Measurements from ENCODE around the gene VIL1.

VIL1 gene

DNA sequence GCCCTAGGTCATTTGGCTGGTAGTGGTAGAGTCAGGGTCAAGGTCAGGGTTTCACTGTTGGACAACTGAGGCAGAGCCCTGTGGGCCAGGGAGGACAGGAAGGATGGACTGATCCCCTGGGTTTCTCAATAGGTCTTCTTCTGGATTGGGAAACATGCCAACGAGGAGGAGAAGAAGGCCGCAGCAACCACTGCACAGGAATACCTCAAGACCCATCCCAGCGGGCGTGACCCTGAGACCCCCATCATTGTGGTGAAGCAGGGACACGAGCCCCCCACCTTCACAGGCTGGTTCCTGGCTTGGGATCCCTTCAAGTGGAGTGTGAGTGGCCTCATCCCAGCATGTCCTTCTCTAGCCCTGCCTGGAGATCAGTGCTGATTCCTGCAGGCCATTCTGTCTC lies 18.1 kb downstream of the VIL1 start:
- no peak for DNase-seq (ENCODE audit: low read depth, low spot score)

DNA sequence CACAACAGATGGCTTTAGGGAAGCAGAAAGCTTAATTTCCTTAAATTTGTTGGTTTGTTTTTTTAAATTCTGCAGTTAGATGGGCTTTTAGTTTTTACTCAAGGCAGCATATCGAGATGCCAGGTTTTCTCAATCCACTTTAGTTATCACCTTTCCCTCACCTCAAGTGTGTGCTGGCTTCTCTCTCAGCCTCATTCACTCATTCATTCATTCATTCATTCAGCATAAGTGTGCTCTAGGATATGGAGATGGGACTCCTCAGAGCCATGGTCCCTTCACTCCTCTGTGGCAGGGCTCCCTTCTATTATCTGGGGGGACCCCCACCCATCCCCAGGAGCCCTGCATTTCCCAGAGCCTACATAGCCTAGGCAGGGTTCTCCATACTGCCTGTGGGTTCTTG lies 19.0 kb downstream of the VIL1 start:
- DNase-seq (ENCODE audit: low read depth, low spot score), result no peak

DNA sequence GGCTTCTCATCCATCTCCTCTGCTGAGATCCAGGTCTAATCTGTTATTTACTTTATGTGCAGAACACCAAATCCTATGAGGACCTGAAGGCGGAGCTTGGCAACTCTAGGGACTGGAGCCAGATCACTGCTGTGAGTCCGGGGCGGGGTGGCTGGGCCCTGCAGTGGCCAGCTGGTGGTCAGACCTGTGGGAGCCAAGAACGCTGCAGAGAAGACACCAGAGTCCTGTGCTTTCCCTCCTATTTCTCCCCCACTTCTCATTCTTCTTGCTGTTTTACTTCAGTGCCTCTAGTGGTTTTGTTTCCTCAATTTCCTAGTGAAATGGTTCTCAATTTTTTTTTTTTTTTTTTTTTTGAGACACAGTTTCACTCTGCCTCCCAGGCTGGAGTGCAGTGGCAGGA lies 19.7 kb downstream of the VIL1 start:
- DNase-seq (ENCODE audit: low read depth, low spot score), result no peak

DNA sequence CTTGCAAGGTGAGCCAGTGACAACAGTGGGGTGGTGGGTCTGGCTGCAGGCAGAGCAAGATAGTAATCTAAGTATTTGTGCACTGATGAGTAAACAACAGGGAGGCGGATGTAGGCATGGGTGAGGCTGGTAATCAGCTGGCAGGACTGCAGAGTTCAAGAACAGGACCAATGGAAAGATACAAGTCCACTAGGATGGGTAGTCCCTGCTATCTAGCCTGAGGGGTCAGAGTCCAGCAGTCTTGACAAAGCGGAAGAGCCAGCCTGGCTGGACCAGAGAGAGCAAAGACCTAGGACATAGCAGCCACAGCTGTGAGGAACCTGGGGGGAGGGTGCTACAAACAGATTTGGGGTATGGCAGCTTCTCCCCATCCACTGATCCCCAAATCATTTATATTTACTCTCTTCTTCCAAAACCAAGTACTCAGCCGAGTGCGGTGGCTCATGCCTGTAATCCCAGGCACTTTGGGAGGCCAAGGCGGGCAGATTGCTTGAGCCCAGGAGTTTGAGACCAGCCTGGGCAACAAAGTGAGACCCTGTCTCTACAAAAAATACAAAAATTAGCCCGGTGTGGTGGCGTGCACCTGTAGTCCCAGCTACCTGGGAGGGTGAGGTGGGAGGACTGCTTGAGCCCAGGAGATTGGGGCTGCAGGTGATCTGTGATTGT lies 25.9 kb downstream of the VIL1 start:
- DNase-seq (ENCODE audit: low read depth, low spot score), result no peak

DNA sequence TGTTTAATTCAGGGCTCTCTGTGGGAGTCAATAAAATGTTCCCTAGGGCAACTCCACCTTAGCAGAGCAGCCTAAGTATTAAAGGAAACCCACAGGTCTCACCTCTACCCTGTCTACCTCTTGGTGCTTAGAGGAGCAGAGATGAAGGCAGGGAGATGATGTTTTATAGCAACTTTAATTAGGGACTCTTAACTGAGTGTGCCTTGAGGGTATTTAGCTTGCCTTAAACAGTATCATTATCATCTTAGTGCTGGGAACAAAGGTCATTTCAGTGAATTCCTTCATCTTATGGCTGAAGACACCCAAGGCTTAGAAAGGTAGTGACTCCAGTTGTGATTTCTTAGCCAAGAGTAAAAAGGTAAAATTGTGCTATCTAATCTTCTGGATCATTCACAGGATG lies 26.7 kb downstream of the VIL1 start:
- DNase-seq (ENCODE audit: low read depth, low spot score), result no peak

DNA sequence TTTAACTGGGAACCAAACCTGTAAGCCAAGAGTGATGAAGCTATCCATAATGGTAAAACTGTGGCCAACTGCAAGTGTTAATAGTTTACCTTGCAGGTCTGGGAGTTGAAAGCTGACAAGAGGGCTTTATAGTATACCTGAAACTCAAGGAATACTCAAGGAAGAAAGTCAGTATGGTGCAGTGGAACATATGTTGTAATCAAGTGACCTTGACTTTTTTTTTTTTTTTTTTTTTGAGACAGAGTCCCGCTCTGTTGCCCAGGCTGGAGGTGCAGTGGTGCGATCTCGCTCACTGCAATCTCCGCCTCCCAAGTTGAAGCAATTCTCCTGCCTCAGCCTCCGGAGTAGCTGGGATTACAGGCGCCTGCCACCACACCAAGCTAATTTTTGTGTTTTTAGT lies 27.6 kb downstream of the VIL1 start:
- no peak for DNase-seq (ENCODE audit: low read depth, low spot score)

DNA sequence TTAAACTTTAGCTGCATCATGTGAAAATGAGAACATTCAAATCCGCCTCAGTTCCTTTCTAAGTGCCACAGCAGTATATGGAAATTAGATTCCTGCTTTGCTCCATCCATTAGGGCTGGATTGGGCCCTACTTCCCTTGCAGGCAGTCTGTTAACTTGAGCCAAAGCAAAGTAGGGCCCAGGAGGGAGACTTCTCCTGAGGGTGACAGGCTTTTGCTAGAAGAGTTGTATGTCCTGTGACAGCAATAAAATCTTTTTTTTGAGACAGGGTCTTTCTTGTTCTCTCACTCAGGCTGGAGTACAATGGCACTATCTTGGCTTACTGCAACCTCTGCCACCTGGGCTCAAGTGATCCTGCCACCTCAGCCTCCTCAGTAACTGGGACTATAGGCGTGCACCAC lies 28.1 kb downstream of the VIL1 start:
- DNase-seq (ENCODE audit: low read depth, low spot score), result no peak

DNA sequence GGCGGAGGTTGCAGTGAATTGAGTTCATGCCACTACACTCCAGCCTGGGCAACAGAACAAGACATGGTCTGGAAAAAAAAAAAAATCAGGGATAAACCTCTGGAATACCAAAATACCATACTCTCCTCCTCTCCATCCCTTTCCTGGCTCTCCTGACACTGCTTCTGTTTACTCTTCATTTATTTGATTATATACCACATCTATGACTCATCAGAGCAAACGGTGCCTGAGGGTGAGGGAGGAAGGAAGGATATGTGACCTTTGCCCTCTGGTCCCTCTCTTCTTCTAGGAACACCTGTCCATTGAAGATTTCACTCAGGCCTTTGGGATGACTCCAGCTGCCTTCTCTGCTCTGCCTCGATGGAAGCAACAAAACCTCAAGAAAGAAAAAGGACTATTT lies 30.0 kb downstream of the VIL1 start:
- DNase-seq (ENCODE audit: low read depth, low spot score), result no peak

DNA sequence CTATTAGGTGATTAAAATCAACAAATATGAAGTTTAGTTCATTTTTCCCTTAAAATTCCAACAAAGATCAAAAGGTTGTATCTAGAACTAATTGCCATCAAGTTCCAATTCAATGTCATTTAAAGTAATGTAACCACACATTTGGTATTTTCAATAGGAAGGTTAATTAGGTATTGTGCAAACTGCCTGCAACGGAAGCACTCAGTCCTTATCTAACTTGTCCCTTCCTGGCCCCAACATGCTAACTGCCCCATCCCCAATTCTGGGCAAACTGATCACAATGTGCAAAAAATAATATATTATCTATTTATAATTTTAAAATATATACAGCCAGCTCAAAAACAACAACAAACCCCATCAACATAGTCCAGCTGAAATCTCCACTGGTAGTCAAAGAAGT lies 33.2 kb downstream of the VIL1 start:
- no peak for DNase-seq (ENCODE audit: low read depth, low spot score)

DNA sequence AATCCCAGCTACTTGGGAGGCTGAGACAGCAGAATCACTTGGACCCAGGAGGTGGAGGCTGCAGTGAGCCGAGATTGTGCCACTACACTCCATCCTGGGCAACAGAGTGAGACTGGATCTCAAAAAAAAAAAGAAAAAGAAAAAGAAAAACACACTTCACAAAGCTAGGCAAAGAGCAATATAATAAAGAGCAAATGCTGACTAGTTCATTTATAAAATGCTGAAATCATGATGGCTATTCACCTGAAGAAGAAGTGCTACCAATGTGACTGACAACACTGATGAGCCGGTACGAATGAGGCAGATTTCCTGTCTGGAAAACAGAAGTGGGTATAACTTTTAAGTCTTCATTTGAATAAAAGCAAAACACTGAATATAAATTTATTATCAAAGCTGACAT lies 37.9 kb downstream of the VIL1 start:
- DNase-seq (ENCODE audit: low read depth, low spot score), result no peak

DNA sequence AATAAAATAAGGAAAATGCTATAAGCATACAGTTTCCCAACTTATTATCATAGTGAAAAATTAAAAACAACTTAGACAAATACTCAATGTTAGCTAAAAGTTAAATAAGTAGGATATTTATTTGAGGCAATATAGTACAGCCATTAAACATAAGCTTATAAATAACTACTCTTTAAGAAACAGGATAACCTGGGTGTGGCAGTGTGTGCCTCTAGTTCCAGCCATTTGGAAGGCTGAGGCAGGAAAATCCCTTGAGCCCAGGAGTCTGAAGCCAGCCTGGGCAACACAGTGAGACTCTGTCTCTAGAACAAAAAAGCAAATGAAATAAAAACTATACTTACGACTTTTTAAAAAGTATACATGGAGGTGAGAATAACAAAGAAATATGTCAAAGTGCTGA lies 39.7 kb downstream of the VIL1 start:
- no peak for DNase-seq (ENCODE audit: low read depth, low spot score)

DNA sequence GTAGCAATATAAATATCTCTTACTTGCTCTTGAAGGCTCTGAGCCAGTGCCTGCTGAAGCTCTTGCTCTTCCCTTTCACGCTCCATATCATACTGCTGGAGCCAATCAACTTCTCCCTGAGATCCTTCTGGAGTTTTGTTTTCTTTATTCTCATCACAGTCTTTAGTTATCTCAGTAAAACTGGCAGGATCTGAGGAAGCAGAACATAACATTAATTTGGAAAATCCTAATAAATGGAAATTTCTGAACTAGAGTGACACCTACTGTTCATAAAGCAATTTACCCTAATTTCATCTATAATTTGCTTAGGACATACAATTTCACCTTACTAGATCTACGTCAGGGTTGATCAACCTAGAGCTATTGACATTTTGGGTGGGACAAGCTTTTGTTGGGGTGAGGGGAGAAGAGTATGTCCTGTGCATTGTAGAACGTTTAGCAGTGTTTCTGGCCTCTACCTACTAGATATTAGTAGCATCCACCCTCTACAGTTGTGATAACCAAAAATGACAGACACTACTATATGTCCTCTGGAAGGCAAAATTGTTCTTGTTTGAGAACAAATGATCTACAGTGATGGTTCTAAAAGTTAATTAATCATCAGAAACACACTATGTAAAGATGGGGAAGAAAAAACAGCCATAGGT lies 47.2 kb downstream of the VIL1 start:
- no peak for DNase-seq (ENCODE audit: low read depth, low spot score)

DNA sequence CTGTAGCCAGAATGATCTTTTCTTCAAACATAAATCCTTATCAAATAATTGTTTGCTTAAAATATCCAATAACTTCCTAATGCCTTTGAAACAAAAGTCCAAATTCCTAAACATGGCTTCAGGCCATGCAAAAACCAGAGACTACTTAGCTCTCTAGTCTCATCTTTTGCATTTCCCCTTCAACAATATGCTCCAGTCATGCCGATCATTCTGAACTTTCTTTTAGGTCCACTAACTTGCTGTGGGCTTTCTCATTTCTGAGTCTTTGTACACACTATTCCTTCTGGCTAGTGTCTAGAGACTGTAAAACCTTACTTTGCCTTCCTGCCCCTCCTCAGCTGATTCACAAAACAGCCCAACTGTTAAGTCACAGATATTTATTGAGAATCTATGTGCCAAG lies 51.5 kb downstream of the VIL1 start:
- no peak for DNase-seq (ENCODE audit: low read depth, low spot score)

DNA sequence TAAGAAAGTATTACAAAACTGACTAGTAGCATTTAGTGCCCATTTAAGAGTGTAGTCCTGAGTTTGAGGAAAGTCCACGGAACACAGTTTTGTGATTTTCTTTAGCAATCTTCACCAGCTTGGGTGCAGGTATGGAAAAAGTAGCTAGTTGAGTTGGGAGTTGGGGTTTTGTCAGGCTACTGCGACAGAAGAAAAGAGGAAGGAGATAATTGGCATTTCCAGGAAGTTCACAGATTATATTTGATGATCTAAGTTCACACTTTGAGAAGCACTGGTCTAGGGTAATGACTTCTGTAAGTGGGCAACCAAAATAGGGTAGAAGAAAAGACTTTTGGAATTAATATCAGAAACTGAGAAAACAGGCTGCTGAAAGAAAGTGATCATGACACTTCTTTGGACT lies 52.1 kb downstream of the VIL1 start:
- no peak for DNase-seq (ENCODE audit: low read depth, low spot score)

DNA sequence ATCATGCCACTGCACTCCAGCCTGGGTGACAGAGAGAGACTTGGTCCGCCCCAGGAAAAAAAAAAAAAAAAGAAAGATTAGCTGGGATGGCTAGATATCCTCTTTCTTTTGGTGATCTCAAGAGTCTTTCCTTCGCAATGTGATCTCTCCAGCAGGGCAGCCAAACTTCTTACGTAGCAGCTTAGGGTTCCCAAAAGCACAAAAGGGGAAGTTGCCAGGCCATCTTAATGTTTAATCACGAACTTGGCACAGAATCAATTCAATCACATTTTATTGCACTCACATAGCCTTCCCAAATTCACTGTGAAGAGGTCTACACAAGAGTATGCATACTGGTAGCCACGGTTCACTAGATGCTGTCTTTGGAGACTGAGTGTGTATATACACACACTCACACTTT lies 53.1 kb downstream of the VIL1 start:
- DNase-seq (ENCODE audit: low read depth, low spot score), result no peak

DNA sequence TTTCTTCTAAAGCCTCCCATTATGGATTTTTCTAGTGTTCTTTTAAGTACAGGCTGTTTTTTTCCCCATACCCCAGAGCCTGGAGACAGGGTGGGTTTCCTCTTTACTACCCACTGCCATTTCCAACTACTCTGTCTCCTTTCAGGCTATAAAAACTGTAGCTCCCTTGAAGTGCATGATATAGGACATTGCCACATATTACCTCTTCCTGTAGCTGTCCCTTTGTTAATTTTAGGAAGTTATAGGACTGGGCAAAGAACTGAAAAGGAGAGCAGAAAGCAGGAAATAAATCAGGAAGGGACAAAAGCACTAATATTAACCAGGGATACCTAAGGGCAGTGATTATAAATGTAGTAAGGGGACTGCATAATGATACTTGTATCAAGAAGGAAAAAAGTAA lies 54.1 kb downstream of the VIL1 start:
- DNase-seq (ENCODE audit: low read depth, low spot score), result no peak

DNA sequence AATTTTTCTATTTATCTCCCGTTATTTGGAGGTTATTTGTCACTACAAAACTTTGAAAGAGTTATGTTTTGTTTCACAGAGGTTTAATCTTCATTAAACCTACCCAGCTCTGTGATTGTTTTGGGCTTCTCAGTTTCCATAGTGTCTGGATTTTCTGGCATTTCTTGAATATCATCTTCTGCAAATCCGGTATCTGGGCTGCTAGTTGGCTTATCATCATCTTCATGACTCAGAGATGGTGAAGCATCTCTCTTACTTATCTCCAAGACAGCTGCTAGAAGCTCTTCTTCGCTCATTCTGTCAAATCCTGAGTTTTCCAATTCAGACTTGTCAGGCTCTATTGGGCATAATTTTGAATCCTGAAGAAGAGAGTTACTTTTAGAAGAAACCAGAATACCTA lies 55.6 kb downstream of the VIL1 start:
- no peak for DNase-seq (ENCODE audit: low read depth, low spot score)

DNA sequence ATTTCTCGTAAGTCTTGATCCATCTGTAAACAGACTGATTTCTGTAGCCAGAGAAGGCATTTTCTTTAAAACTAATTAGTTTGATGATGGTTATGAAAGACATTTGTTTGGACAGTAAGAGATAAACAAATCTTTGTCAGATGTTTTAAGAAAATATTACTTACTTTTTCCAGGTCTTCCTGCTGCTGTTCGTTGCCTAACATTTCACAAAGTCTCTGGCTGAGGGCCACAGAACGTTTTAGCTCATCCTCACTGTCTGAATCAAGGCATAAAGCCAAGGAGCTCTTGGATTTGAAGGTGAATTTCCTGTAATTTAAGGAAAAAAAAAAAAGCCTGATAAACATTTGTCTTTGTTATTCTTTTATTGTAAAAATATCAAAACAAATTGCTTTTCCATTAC lies 57.8 kb downstream of the VIL1 start:
- no peak for DNase-seq (ENCODE audit: low read depth, low spot score)

DNA sequence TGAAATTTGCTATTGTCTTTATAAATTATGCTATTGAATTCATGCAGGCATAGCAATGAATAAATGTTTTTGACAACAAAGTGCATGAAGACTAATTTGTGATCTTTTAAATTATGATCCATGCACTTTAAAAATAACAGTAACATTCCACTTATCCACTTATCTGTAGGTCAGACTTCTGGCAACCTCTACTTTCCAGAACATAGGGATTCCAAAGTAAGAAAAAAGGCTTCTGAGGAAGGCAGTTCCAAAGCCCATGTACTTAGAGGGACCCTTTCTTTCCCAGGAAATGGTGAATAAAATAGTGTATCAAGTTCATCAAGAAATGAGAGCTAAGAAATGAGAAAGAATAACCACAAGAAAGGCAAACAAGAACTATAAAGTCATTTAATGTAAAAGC lies 58.3 kb downstream of the VIL1 start:
- no peak for DNase-seq (ENCODE audit: low read depth, low spot score)

DNA sequence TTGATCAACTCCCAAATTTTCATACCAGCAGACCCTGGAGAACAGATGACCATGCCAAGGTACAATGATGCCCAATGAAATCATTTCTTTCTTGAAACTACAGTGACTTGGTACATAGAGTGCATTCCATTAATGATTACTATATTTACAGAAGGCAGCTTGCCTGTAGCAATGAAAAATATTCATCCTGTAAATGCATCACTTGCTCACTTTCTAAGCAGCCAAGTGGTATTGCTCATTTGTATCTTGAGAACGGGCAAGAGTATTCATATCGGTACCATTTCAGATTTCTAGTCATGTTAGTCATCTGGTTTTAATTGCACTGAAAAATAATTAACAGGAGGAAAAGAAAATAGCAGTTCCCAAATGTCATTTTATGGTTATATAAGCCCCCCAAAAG lies 59.6 kb downstream of the VIL1 start:
- DNase-seq (ENCODE audit: low read depth, low spot score), result no peak

DNA sequence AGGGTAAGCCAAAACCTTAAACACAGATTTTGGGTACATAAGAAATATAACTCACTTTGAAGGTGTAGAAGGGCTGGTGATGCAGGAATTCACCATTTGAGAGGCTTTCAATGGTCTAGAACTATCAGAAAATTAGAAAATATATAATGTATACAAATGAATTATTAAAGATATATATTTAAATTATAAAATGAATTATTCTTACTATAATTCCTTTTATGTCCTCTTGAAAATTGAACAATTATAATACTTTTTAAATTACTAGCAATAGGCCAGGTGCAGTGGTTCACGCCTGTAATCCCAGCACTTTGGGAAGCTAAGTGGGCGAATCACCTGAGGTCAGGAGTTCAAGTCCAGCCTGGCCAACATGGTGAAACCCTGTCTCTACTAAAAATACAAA lies 60.7 kb downstream of the VIL1 start:
- DNase-seq (ENCODE audit: low read depth, low spot score), result no peak

DNA sequence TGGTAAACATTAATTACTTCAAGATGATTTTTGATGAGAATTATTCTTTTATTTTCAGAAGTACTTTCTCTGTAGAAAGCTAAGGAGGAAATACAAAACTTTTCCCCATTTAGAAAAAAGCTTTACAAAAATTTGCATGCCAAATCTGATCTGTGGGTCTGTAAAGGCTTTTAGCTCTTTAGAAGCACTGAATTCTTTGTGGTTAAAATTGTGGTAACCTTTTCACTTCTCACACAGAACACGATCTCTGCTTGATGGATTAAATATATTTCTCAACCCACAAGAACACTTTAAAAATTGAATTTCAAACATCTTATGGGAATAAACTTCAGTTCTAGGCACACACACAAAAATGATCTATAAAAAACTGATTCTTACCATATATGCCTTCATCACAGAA lies 63.7 kb downstream of the VIL1 start:
- DNase-seq (ENCODE audit: low read depth, low spot score), result no peak

DNA sequence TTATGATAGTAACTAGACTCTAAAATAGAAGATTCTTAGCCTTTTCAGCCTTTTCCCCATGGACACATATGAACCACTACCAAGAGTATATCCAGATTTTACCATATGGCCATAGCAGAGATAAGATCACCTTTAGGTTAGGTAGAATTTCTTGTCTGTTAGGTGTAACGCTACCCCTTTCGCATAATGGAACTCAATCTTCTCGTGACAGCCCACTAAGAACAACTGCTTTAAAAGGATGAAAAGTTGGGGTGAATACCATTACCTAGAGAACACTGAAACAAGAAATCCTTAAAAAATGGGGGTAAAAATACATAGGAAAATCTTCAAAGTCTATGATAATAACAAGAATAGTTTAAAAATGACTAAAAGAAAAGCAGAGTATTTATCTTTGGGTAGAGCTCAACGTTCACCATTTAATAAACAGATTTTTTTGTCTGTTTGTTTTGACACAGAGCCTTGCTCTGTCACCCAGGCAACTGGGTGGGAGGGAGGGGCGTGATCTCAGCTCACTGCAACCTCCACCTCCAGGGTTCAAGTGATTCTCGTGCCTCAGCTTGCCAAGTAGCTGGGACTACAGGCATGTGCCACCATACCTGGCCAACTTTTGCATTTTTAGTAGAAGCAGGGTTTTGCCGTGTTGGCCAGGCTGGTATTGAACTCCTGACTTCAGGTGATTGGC lies 67.2 kb downstream of the VIL1 start:
- no peak for DNase-seq (ENCODE audit: low read depth, low spot score)
